DND-41 (cell line): ENCODE results near the gene RALGPS1.

Experiments
- CTCF ChIP-seq: IDR thresholded peaks from 2 replicates; pipeline ENCODE4 v1.5.1; 2012; ENCODE audit warnings: borderline replicate concordance, low read length, moderate library complexity, mild to moderate bottlenecking; ENCODE audit not compliant: poor library complexity, severe bottlenecking; ENCODE audit errors: extremely low read depth
- EZH2 ChIP-seq: IDR thresholded peaks from 3 replicates; pipeline ENCODE4 v1.6.1; 2012; ENCODE audit warnings: borderline replicate concordance, low read depth, mild to moderate bottlenecking, moderate library complexity, low read length, inconsistent platforms; ENCODE audit not compliant: severe bottlenecking

GRCh38 chr9:127163409-127163808 lies 248.8 kb downstream of the RALGPS1 start:
- TF ChIP-seq EZH2, result no peak
- TF ChIP-seq CTCF, result no peak
